SK-N-MC (cell line): ENCODE results near the gene CTCFL.

Experiments used
- EZH2 ChIP-seq: fragments of 200-600 bp; sonication (generic); IDR thresholded peaks from one replicate; pipeline ENCODE4 v1.6.1; 2017; ENCODE audit warnings: antibody characterized with exemption
- POLR2AphosphoS5 ChIP-seq: IDR thresholded peaks from 2 replicates; pipeline ENCODE4 v1.6.1; 2012; ENCODE audit warnings: mild to moderate bottlenecking, low read depth, low read length, borderline replicate concordance

DNA sequence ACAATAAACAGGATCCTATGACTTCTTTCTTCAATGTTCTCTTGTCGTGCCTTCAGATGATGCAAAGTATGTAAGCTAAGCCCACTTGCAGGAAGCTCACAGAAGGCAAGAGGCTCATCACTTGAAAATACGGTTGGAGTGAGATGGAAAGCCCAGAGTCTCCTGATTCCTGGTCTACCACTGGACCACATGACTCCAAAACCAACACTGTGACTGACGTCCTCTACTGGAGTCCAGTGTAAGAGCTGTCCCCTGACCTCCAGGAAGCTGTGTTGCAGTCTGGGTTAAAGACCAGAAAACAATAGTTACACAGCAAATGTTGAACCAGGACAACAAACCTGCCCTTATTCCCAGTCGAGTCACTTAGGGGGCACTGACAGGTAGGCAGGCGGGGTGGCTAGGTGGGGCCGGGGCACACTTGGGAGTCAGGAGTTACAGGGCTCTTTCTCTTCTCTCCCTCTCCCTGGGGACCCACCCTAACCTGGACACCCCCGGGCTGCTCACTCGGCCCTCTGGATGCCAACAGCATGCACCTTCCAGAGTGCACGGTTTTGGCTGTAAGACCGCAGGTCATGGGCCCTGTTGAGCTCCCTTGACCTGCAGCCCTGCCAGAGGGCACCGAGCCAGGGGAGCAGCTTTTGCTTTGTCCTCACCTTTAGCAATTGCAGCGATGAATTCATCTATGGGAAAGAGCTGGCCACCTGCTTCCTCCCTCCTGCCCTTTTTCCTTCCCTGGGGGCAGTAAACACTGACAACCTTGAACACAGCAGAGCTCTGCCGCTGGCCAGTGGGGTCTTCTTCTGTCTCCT lies 43.4 kb upstream of the CTCFL start:
- TF ChIP-seq POLR2AphosphoS5 (no peak), EZH2 (no peak)
